HepG2 (cell line): ENCODE results near the gene CD7. TPM values are rescaled to one million over a fixed set of nuclear protein-coding genes. Genes with fewer than 3 reads are reported as not detected.

Source experiments
- AHR ChIP-seq: IDR thresholded peaks from 2 replicates; pipeline ENCODE4 v1.6.1; 2018; ENCODE audit warnings: missing genetic modification reagents, missing compliant biosample characterization
- CCDC6 ChIP-seq: sonication (generic); formaldehyde crosslinking; IDR thresholded peaks from 2 replicates; pipeline ENCODE4 v1.8.1; 2022; ENCODE audit warnings: mild to moderate bottlenecking, missing genetic modification reagents, moderate library complexity
- CHCHD3 ChIP-seq: sonication (generic); formaldehyde crosslinking; IDR thresholded peaks from 2 replicates; pipeline ENCODE4 v1.8.0; 2022; ENCODE audit warnings: mild to moderate bottlenecking, missing genetic modification reagents, moderate library complexity
- CHD2 ChIP-seq: IDR thresholded peaks from 2 replicates; pipeline ENCODE4 v1.6.1; 2011; ENCODE audit warnings: low read depth, low read length, improper control_type of control experiment
- NFIB ChIP-seq: sonication (generic); formaldehyde crosslinking; IDR thresholded peaks from 2 replicates; pipeline ENCODE4 v1.9.0; 2021; ENCODE audit warnings: missing genetic modification reagents, mild to moderate bottlenecking, borderline replicate concordance
- PHB2 ChIP-seq: fragments of 450-650 bp; IDR thresholded peaks from 2 replicates; pipeline ENCODE4 v1.6.1; 2018; ENCODE audit not compliant: partially characterized antibody
- SAP130 ChIP-seq: IDR thresholded peaks from 2 replicates; pipeline ENCODE4 v1.6.1; 2016; ENCODE audit warnings: low read depth
- ZNF724P ChIP-seq: sonication (generic); formaldehyde crosslinking; IDR thresholded peaks from 2 replicates; pipeline ENCODE4 v1.8.0; 2022; ENCODE audit warnings: missing genetic modification reagents, borderline replicate concordance
- polyA plus RNA-seq, 8 experiments: library from polyadenylated mRNA; depleted of rRNA in 3 of 8; stranded (reverse) in 7 of 8; unstranded in 1 of 8; fragments of >200 nt; fragmentation: Illumina TruSeq in 4 of 8; extraction: Trizol in 4 of 8; gene quantifications; 2 replicates each; pipeline versions ENCODE4 v1.2.1 to v1.2.3, GENCODE V29; 2011 to 2016; ENCODE audit warnings: low read depth in 4 of 8, missing spikeins in 1 of 8, mixed read lengths in 1 of 8; ENCODE audit not compliant: insufficient read depth in 1 of 8
- total RNA-seq, 5 experiments: library from RNA; depleted of rRNA; stranded (reverse); fragments of >200 nt; fragmentation: Illumina TruSeq; extraction: Trizol; gene quantifications; 2 replicates each; pipeline ENCODE4 v1.2.3, GENCODE V29; 2016; ENCODE audit warnings: low read depth in 1 of 5
- TF ChIP-seq, protein P1 (sequence below): sonication (generic); formaldehyde crosslinking; IDR thresholded peaks from 2 replicates; pipeline ENCODE4 v1.4.0; 2020; ENCODE audit warnings: mild to moderate bottlenecking, low read depth, missing genetic modification reagents
- TF ChIP-seq, protein P2 (sequence below): IDR thresholded peaks from 2 replicates; pipeline ENCODE4 v1.6.1; 2012; ENCODE audit warnings: low read depth, low read length, improper control_type of control experiment
- TF ChIP-seq, protein P3 (sequence below): sonication (generic); formaldehyde crosslinking; IDR thresholded peaks from 2 replicates; pipeline ENCODE4 v1.8.1; 2023; ENCODE audit warnings: mild to moderate bottlenecking, missing genetic modification reagents
- TF ChIP-seq, protein P4 (sequence below): IDR thresholded peaks from 2 replicates; pipeline ENCODE4 v1.6.1; 2012; ENCODE audit warnings: inconsistent platforms
- TF ChIP-seq, protein P5 (sequence below): IDR thresholded peaks from 2 replicates; pipeline ENCODE4 v1.6.1; 2016; ENCODE audit warnings: missing compliant biosample characterization, missing genetic modification reagents, borderline replicate concordance
- TF ChIP-seq, protein P6 (sequence below): sonication (generic); formaldehyde crosslinking; IDR thresholded peaks from 2 replicates; pipeline ENCODE4 v1.8.1; 2023; ENCODE audit warnings: mild to moderate bottlenecking, moderate library complexity, missing genetic modification reagents
- TF ChIP-seq, protein P7 (sequence below): sonication (generic); formaldehyde crosslinking; IDR thresholded peaks from 2 replicates; pipeline ENCODE4 v1.5.1; 2020; ENCODE audit warnings: mild to moderate bottlenecking, missing genetic modification reagents, moderate library complexity

The CD7 gene
- total and polyA plus RNA-seq, 2 of the 13 experiments (the other 11 are each of a cell fraction or from before 2014, with no cell fraction given), result 67.6 to 76.4 TPM

DNA sequence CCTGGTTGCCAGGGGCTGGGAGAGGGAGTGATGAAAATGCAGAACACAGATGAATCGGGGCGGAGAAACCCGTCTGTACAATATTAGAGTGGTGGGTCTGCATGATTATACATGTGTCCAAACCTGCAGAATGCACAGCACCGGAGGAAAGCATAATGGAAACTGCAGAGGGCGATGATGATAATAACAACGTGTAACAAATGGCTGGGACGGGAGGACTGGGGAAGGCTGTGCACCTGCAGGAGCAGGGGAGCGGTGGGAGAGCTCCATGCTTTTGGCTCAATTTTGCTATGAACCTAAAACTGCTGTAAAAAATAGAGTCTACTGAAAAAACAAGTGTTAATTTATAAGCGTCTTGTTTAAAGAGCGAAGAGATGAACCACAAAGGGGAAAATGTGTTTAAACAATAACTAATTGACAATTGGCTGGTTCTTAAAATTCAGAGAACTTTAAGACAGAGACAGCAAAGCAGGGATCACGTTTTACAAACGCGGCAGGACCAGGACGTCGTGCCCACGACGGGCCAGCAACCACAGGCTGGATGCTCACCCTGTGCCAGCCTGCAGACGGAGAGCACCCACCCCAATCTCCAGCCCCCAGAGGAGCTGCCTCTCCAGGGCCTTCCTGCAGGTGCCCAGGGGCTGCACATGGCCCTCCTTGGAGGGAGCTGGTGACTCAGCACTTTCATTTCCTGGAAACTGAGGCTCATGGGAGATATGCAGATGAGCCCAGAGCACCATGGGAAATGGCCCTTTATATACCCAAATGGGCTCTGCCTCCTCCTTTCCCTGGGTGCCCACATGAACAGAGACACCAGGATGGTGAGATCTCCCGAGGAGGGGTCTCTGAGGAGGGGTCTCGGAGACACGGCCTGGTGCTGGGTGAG is 41.3 kb upstream of the CD7 start, which contains the start of gene TEX19 (continued):
- TF ChIP-seq, protein P1, sequence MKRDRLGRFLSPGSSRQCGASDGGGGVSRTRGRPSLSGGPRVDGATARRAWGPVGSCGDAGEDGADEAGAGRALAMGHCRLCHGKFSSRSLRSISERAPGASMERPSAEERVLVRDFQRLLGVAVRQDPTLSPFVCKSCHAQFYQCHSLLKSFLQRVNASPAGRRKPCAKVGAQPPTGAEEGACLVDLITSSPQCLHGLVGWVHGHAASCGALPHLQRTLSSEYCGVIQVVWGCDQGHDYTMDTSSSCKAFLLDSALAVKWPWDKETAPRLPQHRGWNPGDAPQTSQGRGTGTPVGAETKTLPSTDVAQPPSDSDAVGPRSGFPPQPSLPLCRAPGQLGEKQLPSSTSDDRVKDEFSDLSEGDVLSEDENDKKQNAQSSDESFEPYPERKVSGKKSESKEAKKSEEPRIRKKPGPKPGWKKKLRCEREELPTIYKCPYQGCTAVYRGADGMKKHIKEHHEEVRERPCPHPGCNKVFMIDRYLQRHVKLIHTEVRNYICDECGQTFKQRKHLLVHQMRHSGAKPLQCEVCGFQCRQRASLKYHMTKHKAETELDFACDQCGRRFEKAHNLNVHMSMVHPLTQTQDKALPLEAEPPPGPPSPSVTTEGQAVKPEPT (CRISPR knock-in tag), result 0 out of 2 replicates have a peak, but pooled peaks have one; percentile 45
- 0 out of 2 replicates have a peak, but pooled peaks have one; percentile 50 for TF ChIP-seq NFIB (CRISPR knock-in tag)
- TF ChIP-seq, protein P2, sequence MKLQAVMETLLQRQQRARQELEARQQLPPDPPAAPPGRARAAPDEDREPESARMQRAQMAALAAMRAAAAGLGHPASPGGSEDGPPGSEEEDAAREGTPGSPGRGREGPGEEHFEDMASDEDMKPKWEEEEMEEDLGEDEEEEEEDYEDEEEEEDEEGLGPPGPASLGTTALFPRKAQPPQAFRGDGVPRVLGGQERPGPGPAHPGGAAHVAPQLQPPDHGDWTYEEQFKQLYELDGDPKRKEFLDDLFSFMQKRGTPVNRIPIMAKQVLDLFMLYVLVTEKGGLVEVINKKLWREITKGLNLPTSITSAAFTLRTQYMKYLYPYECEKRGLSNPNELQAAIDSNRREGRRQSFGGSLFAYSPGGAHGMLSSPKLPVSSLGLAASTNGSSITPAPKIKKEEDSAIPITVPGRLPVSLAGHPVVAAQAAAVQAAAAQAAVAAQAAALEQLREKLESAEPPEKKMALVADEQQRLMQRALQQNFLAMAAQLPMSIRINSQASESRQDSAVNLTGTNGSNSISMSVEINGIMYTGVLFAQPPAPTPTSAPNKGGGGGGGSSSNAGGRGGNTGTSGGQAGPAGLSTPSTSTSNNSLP, result no peak
- TF ChIP-seq, protein P3, sequence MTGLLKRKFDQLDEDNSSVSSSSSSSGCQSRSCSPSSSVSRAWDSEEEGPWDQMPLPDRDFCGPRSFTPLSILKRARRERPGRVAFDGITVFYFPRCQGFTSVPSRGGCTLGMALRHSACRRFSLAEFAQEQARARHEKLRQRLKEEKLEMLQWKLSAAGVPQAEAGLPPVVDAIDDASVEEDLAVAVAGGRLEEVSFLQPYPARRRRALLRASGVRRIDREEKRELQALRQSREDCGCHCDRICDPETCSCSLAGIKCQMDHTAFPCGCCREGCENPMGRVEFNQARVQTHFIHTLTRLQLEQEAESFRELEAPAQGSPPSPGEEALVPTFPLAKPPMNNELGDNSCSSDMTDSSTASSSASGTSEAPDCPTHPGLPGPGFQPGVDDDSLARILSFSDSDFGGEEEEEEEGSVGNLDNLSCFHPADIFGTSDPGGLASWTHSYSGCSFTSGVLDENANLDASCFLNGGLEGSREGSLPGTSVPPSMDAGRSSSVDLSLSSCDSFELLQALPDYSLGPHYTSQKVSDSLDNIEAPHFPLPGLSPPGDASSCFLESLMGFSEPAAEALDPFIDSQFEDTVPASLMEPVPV (CRISPR knock-in tag), result 0 out of 2 replicates have a peak, but pooled peaks have one; percentile 20
- 0 out of 2 replicates have a peak, but pooled peaks have one; percentile 70 for TF ChIP-seq AHR (CRISPR knock-in tag)
- TF ChIP-seq SAP130 (CRISPR knock-in tag), result peak; percentile 36; the same call in 1 of the 2 replicates
- no peak for TF ChIP-seq CCDC6 (CRISPR knock-in tag)
- TF ChIP-seq CHCHD3 (CRISPR knock-in tag), result peak; percentile 51; the same call in 1 of the 2 replicates
- TF ChIP-seq, protein P4, sequence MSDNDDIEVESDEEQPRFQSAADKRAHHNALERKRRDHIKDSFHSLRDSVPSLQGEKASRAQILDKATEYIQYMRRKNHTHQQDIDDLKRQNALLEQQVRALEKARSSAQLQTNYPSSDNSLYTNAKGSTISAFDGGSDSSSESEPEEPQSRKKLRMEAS, result peak; percentile 85
- 0 out of 2 replicates have a peak, but pooled peaks have one; percentile 38 for TF ChIP-seq ZNF724P (CRISPR knock-in tag)
- no peak for TF ChIP-seq CHD2
- TF ChIP-seq, protein P5, sequence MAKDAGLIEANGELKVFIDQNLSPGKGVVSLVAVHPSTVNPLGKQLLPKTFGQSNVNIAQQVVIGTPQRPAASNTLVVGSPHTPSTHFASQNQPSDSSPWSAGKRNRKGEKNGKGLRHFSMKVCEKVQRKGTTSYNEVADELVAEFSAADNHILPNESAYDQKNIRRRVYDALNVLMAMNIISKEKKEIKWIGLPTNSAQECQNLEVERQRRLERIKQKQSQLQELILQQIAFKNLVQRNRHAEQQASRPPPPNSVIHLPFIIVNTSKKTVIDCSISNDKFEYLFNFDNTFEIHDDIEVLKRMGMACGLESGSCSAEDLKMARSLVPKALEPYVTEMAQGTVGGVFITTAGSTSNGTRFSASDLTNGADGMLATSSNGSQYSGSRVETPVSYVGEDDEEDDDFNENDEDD (CRISPR knock-in tag), result peak; percentile 70; the same call in 1 of the 2 replicates
- TF ChIP-seq, protein P6, sequence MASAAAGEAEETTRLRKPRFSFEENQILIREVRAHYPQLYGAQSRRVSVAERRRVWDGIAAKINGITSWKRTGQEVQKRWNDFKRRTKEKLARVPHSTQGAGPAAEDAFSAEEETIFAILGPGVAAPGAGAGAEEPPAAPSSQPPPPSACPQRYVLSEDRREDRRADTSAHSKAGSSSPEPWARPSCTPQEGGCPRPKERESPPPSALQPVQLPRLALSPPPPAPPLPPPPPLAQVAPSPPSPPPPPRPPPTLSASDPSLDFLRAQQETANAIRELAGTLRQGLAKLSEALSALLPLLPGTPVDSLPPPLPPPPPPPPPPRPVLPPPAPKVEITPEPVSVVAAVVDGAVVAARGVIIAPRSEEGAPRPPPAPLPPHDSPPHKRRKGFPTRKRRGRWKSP (CRISPR knock-in tag), result 0 out of 2 replicates have a peak, but pooled peaks have one; percentile 35
- no peak for TF ChIP-seq PHB2
- TF ChIP-seq, protein P7, sequence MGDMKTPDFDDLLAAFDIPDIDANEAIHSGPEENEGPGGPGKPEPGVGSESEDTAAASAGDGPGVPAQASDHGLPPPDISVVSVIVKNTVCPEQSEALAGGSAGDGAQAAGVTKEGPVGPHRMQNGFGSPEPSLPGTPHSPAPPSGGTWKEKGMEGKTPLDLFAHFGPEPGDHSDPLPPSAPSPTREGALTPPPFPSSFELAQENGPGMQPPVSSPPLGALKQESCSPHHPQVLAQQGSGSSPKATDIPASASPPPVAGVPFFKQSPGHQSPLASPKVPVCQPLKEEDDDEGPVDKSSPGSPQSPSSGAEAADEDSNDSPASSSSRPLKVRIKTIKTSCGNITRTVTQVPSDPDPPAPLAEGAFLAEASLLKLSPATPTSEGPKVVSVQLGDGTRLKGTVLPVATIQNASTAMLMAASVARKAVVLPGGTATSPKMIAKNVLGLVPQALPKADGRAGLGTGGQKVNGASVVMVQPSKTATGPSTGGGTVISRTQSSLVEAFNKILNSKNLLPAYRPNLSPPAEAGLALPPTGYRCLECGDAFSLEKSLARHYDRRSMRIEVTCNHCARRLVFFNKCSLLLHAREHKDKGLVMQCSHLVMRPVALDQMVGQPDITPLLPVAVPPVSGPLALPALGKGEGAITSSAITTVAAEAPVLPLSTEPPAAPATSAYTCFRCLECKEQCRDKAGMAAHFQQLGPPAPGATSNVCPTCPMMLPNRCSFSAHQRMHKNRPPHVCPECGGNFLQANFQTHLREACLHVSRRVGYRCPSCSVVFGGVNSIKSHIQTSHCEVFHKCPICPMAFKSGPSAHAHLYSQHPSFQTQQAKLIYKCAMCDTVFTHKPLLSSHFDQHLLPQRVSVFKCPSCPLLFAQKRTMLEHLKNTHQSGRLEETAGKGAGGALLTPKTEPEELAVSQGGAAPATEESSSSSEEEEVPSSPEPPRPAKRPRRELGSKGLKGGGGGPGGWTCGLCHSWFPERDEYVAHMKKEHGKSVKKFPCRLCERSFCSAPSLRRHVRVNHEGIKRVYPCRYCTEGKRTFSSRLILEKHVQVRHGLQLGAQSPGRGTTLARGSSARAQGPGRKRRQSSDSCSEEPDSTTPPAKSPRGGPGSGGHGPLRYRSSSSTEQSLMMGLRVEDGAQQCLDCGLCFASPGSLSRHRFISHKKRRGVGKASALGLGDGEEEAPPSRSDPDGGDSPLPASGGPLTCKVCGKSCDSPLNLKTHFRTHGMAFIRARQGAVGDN (CRISPR knock-in tag), result peak; percentile 89
